ENCODE measurements around the gene TMEM121.
"Not testable (repeated sequence)": the region's sequence is repeated elsewhere in the genome, so short reads cannot be mapped to it uniquely, and the experiment has no call there.

Gene TMEM121

DNA sequence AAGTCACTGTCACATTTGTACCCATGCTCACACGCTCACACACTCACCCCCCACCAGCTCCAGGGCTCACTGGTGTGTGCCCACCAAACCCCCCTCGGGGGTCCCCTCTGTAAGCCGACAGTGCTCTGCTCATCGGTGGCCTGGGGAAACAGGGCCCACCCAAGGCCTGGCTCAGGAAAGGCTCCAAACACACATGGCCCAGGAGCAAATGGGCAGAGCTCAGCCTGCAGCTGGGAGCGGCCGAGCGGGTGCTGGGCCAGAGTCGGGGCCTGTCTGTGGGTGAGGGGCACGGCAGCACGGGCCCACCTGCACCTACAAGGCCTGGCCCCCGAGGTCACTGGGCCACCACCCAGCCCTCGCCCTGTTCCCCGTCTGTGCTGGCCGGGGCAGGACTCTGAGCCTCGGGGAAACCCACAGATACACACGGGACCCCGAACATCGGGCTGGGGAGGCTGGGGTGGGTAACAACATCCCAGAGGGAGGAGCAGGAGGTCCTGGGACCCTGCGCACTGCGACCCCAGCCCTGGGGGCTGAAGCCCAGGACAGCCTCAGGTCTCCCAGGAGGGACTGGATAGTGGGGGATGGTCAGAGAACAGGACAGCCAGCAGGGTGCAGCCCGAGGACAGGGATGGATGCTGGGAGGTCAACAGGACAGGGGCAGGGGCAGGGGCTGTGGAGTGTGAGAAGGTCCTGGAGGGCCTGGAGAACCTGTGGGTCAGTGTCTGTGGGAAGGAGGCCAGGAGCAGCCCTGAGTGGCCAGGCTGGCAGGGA is 45.0 kb downstream of the TMEM121 start:
- not testable (repeated sequence) for DNase-seq

GRCh38 chr14:105572063-105572462 is 45.7 kb downstream of the TMEM121 start:
- DNase-seq: not testable (repeated sequence)

- DNase-seq: not testable (repeated sequence)
These were observed 47.5 kb downstream of the TMEM121 start for GRCh38 chr14:105573841-105574240.

DNA sequence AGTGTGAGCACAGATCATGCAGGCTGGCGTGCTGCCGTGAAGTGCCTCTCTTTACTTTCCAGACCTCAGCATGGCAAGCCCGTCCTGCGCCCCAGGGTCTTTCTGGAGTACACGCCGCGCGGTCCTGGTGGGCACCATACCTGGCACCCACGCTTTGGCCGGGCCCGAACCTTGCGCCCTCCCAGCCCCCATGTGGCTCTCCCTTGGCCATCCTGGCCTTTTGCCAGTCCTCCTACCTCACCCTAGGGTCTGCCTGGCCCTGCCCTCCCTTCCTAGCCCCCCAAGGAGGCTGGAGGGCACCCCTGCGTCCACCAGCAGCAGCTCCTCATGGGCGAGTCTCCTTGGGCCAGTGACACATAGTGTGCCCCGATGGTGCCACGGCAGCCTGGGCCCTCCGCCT is 48.0 kb downstream of the TMEM121 start:
- DNase-seq: not testable (repeated sequence)

GRCh38 chr14:105575016-105575700 is 48.8 kb downstream of the TMEM121 start:
- DNase-seq: not testable (repeated sequence)

DNA sequence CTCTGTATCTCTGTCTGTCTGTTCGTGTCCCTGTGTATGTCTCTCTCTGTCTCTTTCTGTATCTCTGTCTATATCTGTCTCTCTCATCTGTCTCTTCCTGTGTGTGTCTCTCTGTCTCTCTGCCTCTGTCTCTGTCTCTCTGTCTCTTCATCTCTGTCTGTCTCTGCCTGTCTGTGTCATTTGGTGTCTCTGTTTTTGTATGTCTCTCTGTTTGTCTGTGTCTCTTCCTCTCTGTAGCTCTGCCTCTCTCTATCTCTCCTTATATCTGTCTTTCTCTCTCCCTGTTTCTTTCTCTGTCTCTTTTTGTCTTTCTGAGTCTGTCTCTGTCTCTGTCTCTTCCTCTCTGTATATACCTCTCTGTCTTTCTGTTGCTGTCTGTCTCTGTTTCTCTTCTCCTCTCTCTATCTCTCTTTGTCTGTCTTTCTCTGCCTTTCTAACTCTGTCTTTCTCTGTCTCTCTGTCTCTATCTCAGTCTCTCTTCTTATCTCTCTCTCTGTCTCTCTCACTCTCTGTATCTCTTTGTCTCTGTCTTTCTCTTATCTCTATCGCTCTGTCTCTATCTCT is 50.2 kb downstream of the TMEM121 start:
- no peak for DNase-seq

GRCh38 chr14:105577314-105577861 is 51.0 kb downstream of the TMEM121 start:
- DNase-seq: no peak

GRCh38 chr14:105578070-105578469 is 51.7 kb downstream of the TMEM121 start:
- no peak for DNase-seq

GRCh38 chr14:105579221-105579620 is 52.8 kb downstream of the TMEM121 start:
- not testable (repeated sequence) for DNase-seq
